ENCODE data around the gene PTPRN2. TPM values are rescaled to one million over a fixed set of nuclear protein-coding genes. Genes with fewer than 3 reads are reported as not detected.

PTPRN2 gene
- total and polyA plus RNA-seq, 5 experiments from 2014 or later: 0.69 to 1.5 (median 0.99) TPM

- POLR2A ChIA-PET: no interaction called here
- Mint-ChIP-seq H3K4me3 (no peak overlapping the region), H3K4me1 (no peaks in the 10 kb centered on the region), H3K36me3 (no peaks in the 10 kb centered on the region), H3K27ac (no peak overlapping the region), H3K27me3 (peaks cover 0 to 3% (median 0%) of the 10 kb centered on the region in 5 donors), H3K9me3 (peaks cover 0 to 11% (median 4%) of the 10 kb centered on the region in 9 donors)
- DNase-seq: peak in 1 of 10 donors; percentile 19
- ATAC-seq: no peak
Observed at GRCh38 chr7:158084555-158084954, 503.1 kb downstream of the PTPRN2 start.

- no peaks in the 10 kb centered on the region for H3K36me3 Mint-ChIP-seq
- H3K27ac Mint-ChIP-seq: no peak overlapping the region
- POLR2A ChIA-PET: no interaction called here
- H3K9me3 Mint-ChIP-seq: peaks cover 0 to 11% (median 4%) of the 10 kb centered on the region in 9 donors
- DNase-seq (peak in 1 of 10 donors; percentile 18), ATAC-seq (no peak)
- no peaks in the 10 kb centered on the region for H3K4me1 Mint-ChIP-seq
- H3K4me3 Mint-ChIP-seq: no peak overlapping the region
- H3K27me3 Mint-ChIP-seq: peaks cover 0 to 3% (median 0%) of the 10 kb centered on the region in 5 donors
Observed at GRCh38 chr7:158083526-158084310, 503.9 kb downstream of the PTPRN2 start.

DNA sequence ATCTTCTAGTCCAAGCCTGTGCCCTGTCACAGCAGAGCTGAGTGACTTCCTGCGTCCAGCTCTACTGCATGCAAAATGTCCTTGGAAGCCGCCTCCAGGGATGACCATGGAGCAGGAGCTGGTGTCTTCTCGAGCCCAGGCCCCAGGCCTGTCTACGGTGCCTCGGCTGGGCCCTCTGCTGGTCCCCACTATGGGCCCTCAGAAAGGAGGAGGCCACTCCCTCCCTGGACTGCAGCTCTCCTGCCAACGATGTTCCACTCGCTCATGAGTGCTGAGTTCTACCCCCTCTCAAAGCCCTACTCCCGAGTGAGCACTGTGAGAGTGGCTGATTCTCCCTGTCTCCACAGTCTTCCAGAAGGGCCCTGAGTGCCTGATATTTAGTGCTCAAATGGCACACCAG is 504.9 kb downstream of the PTPRN2 start:
- POLR2A ChIA-PET: no interaction called here
- H3K4me1 Mint-ChIP-seq: no peaks in the 10 kb centered on the region
- H3K4me3 Mint-ChIP-seq: no peak overlapping the region
- ATAC-seq: no peak
- peak in 1 of 10 donors; percentile 30 for DNase-seq
- H3K27me3 Mint-ChIP-seq: peaks cover 0 to 3% (median 0%) of the 10 kb centered on the region in 5 donors
- H3K9me3 Mint-ChIP-seq: peaks cover 0 to 11% (median 4%) of the 10 kb centered on the region in 9 donors
- H3K36me3 Mint-ChIP-seq: no peaks in the 10 kb centered on the region
- H3K27ac Mint-ChIP-seq: no peak overlapping the region

- no peaks in the 10 kb centered on the region for H3K36me3 Mint-ChIP-seq
- POLR2A ChIA-PET: no interaction called here
- H3K4me3 Mint-ChIP-seq: no peak overlapping the region
- H3K27ac Mint-ChIP-seq: no peak overlapping the region
- peaks cover 0 to 6% (median 0%) of the 10 kb centered on the region in 9 donors for H3K9me3 Mint-ChIP-seq
- ATAC-seq (no peak), DNase-seq (peak in 1 of 10 donors; percentile 13)
- peaks cover 0 to 7% (median 0%) of the 10 kb centered on the region in 5 donors for H3K27me3 Mint-ChIP-seq
- peaks cover 0 to 2% (median 0%) of the 10 kb centered on the region in 4 donors for H3K4me1 Mint-ChIP-seq
Observed at GRCh38 chr7:158080899-158081445, 506.7 kb downstream of the PTPRN2 start.

- POLR2A ChIA-PET: no interaction called here
- peaks cover 0 to 7% (median 0%) of the 10 kb centered on the region in 5 donors for H3K27me3 Mint-ChIP-seq
- peak in 1 of 10 donors; percentile 30 for DNase-seq
- no peak for ATAC-seq
- H3K36me3 Mint-ChIP-seq: no peaks in the 10 kb centered on the region
- no peak overlapping the region for H3K4me3 Mint-ChIP-seq
- peaks cover 0 to 2% (median 0%) of the 10 kb centered on the region in 4 donors for H3K4me1 Mint-ChIP-seq
- no peaks in the 10 kb centered on the region for H3K9me3 Mint-ChIP-seq
- H3K27ac Mint-ChIP-seq: no peak overlapping the region
Observed at GRCh38 chr7:158077934-158078910, 509.4 kb downstream of the PTPRN2 start.

GRCh38 chr7:158077151-158077840 is 510.3 kb downstream of the PTPRN2 start:
- Mint-ChIP-seq H3K27me3 (peaks cover 0 to 6% (median 0%) of the 10 kb centered on the region in 5 donors), H3K36me3 (no peaks in the 10 kb centered on the region), H3K4me3 (no peak overlapping the region), H3K4me1 (peaks cover 0 to 3% (median 0%) of the 10 kb centered on the region in 4 donors), H3K27ac (no peak overlapping the region), H3K9me3 (no peaks in the 10 kb centered on the region)
- no peak for ATAC-seq
- POLR2A ChIA-PET: no interaction called here
- DNase-seq: peak in 1 of 10 donors; percentile 14

DNA sequence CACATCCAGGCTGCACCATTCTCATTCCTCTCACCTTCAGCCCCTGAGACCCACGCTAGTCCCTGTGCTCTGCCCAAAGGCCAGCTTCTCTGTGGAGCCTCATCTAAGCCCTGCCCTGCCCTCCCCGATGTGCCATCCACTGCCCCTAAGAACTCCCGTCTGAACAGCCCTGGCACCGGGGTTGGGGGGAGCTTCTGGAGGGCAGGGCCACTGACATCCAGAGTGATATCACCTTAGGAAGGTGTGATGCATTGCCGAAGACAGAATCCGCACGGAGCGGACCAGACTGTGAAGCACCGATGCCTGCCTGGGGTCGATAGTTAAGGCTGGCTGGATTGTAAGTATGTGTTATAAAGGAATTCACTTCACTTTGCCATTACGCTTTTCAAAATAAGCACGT is 511.0 kb downstream of the PTPRN2 start:
- Mint-ChIP-seq H3K27ac (no peak overlapping the region), H3K4me1 (peaks cover 0 to 3% (median 0%) of the 10 kb centered on the region in 4 donors), H3K27me3 (peaks cover 0 to 4% (median 0%) of the 10 kb centered on the region in 5 donors), H3K4me3 (no peak overlapping the region), H3K36me3 (no peaks in the 10 kb centered on the region), H3K9me3 (peaks cover 0 to 1% (median 0%) of the 10 kb centered on the region in 9 donors)
- DNase-seq: peak in 1 of 10 donors; percentile 22
- ATAC-seq: no peak
- POLR2A ChIA-PET: no interaction called here

- POLR2A ChIA-PET: no interaction called here
- Mint-ChIP-seq H3K4me3 (no peak overlapping the region), H3K27me3 (peaks cover 0 to 4% (median 0%) of the 10 kb centered on the region in 5 donors), H3K9me3 (peaks cover 0 to 1% (median 0%) of the 10 kb centered on the region in 9 donors), H3K27ac (no peak overlapping the region), H3K4me1 (peaks cover 0 to 3% (median 0%) of the 10 kb centered on the region in 4 donors), H3K36me3 (no peaks in the 10 kb centered on the region)
- peak in 1 of 10 donors; percentile 52 for DNase-seq
- no peak for ATAC-seq
Observed at GRCh38 chr7:158076215-158076614, 511.4 kb downstream of the PTPRN2 start.

DNA sequence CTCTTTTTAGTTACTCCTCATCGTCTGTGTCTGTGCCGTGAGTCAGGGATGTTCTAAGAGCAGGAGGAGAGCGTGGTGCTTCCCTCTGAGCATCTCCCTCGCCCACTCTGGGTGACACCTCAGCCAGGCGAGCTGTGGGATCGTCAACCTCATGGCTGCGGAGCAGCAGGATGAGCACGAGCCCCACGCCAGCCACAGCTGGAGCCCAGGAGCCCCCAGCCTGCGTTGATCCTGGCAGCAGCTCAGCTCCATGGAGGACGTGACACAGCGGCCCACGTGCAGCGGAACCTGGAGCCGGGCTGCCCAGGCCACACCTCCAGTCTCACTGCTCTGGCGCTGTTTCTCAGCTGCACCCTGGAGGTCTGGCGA is 512.0 kb downstream of the PTPRN2 start:
- POLR2A ChIA-PET: no interaction called here
- Mint-ChIP-seq H3K4me1 (peaks cover 0 to 3% (median 0%) of the 10 kb centered on the region in 4 donors), H3K27me3 (peaks cover 0 to 4% (median 0%) of the 10 kb centered on the region in 5 donors), H3K9me3 (peaks cover 0 to 1% (median 0%) of the 10 kb centered on the region in 9 donors), H3K27ac (no peak overlapping the region), H3K36me3 (no peaks in the 10 kb centered on the region), H3K4me3 (no peak overlapping the region)
- ATAC-seq (no peak), DNase-seq (no peak)

DNA sequence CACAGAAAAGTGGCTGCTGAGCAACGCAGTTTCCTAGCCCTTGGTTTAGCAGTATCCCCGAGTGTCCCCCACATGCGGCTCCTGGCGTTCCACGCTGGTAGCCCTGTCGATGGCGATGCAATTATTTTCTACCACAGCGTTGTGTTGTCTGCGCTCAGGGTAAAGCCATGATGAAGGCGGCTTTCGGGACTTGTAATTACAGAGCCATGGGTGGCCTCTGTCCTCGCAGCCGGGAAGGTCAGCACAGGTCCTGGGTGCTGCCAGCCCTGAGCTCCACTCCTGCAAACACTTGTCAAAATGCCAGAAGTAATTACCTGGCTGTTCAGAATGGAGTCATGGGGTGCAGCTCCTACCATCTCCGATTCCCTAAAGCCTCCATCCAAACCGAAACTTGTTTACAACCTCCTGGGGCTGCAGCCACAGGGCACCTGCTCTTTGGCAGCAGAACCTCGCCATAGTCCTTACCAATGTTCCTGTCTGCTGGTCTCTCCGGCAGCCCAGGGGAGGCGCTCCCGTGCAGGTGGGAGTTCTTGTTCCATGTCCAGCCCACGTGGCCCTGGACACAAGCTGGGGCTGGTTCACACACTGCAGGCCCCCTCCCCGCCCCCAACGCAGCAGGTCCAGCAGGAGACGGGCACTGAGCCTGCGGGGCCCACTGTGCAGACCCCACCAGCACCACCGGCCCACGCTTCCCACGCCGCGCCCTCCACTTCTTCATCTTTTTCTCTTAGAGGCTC is 512.6 kb downstream of the PTPRN2 start:
- H3K4me3 Mint-ChIP-seq: no peak overlapping the region
- DNase-seq: peak in 1 of 10 donors; percentile 54
- H3K27me3 Mint-ChIP-seq: peaks cover 0 to 4% (median 0%) of the 10 kb centered on the region in 5 donors
- no peak overlapping the region for H3K27ac Mint-ChIP-seq
- H3K36me3 Mint-ChIP-seq: no peaks in the 10 kb centered on the region
- POLR2A ChIA-PET: no interaction called here
- peaks cover 0 to 3% (median 0%) of the 10 kb centered on the region in 4 donors for H3K4me1 Mint-ChIP-seq
- no peak for ATAC-seq
- H3K9me3 Mint-ChIP-seq: peaks cover 0 to 3% (median 0%) of the 10 kb centered on the region in 9 donors

Measured in naive thymus-derived CD8-positive, alpha-beta T cell (primary cell).